T-helper 2 cell treated with Interferon-gamma antibody and Interleukin-4, amounts not matched to agents 5 μg/mL and 100 μg/mL, for 36 hours (primary cell): Measurements from ENCODE around the gene THEM5.
"Not testable (repeated sequence)": the region's sequence is repeated elsewhere in the genome, so short reads cannot be mapped to it uniquely, and the experiment has no call there.

Experiments used
- DNase-seq: peaks from one replicate; pipeline ENCODE4 v3.0.0; 2021; ENCODE audit warnings: low spot score
- H3K27ac Mint-ChIP-seq: one replicate; pipeline ENCODE4 v1.8.0; 2021; ENCODE audit warnings: mild to moderate bottlenecking, mixed read lengths
- H3K27me3 Mint-ChIP-seq: one replicate; pipeline ENCODE4 v1.8.0; 2021; ENCODE audit warnings: low read depth, mixed read lengths
- H3K36me3 Mint-ChIP-seq: one replicate; pipeline ENCODE4 v1.8.0; 2021; ENCODE audit warnings: low read depth, mixed read lengths
- H3K4me1 Mint-ChIP-seq: one replicate; pipeline ENCODE4 v1.8.0; 2021; ENCODE audit warnings: low read depth, mixed read lengths
- H3K4me3 Mint-ChIP-seq: one replicate; pipeline ENCODE4 v1.8.0; 2022; ENCODE audit warnings: mild to moderate bottlenecking, moderate library complexity, mixed read lengths
- H3K9me3 Mint-ChIP-seq: one replicate; pipeline ENCODE4 v1.8.0; 2021; ENCODE audit warnings: mixed read lengths

Gene THEM5, protein sequence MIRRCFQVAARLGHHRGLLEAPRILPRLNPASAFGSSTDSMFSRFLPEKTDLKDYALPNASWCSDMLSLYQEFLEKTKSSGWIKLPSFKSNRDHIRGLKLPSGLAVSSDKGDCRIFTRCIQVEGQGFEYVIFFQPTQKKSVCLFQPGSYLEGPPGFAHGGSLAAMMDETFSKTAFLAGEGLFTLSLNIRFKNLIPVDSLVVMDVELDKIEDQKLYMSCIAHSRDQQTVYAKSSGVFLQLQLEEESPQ

DNA sequence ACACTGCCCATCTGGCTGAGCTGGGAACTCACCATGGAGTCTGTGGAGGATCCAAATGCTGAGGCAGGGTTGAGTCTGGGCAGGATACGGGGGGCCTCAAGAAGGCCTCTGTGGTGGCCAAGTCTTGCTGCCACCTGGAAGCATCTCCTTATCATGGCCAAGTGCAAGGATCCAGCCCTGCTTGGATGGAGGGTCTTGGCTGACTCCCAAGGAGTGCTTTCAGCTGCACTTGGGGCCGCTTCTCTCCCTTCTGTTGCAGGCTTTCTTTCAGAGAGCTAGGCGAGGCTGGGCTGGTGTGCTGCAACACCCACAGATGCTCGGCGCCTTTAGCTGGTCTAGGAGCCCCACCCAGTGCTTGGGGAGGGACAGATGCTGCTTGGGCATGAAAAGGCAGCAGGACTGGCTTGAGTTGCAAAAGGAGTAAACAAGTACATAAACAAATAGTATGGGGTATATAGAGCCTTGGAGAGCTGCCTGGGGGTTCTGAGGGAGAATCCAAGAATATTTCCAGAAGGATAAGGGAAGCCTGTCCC is at the start of gene THEM5:
Gene THEM5, minus strand, starts transcription at position 302 of the 533 bp plus-strand sequence. Its CDS starts 147 bp downstream, at position 155.
- no peaks in the 10 kb centered on the region for H3K9me3 Mint-ChIP-seq
- H3K27ac Mint-ChIP-seq = no peak within 1 kb of the TSS
- no peaks in the 10 kb centered on the region for H3K27me3 Mint-ChIP-seq
- no peak within 1 kb of the TSS for H3K4me3 Mint-ChIP-seq
- no peaks in the 10 kb centered on the region for H3K36me3 Mint-ChIP-seq
- no peak for DNase-seq
- H3K4me1 Mint-ChIP-seq = peaks cover 9% of the 10 kb centered on the region

DNA sequence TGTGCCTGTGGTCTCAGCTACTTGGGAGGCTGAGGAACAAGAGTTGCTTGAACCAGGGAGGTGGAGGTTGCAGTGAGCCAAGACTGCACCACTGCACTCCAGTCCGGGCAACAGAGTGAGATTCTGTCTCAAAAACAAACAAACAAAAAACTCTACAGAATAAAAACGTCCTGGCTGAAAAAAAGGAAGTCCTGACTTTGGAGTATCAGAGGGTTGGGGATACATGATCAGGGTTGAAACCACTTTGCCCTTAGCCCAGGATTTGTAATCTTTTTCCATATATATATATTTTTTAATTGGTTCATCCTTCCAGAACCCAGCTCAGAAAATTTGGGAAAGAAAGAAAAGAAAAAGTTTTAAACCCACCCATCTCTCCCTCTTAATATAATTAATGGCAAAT is 49.3 kb upstream of the THEM5 start:
- Mint-ChIP-seq H3K9me3 (peaks cover 68% of the 10 kb centered on the region), H3K27me3 (no peaks in the 10 kb centered on the region), H3K4me1 (peaks cover 54% of the 10 kb centered on the region), H3K27ac (no peak overlapping the region), H3K36me3 (peaks cover 83% of the 10 kb centered on the region), H3K4me3 (no peak overlapping the region)
- no peak for DNase-seq

DNA sequence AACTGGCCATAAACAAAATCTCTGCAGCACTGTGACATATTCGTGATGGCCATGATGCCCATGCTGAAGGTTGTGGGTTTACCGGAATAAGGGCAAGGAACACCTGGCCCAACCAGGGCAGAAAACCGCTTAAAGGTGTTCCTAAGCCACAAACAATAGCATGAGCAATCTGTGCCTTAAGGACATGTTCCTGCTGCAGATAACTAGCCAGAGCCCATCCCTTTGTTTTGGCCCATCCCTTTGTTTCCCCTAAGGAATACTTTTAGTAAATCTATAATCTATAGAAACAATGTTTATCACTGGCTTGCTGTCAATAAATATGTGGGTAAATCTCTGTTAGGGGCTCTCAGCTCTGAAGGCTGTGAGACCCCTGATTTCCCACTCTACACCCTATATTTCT is 47.3 kb upstream of the THEM5 start:
- H3K9me3 Mint-ChIP-seq = peaks cover 56% of the 10 kb centered on the region
- H3K4me3 Mint-ChIP-seq, DNase-seq, H3K27ac Mint-ChIP-seq, H3K27me3 Mint-ChIP-seq: not testable (repeated sequence)
- H3K36me3 Mint-ChIP-seq = peaks cover 74% of the 10 kb centered on the region
- H3K4me1 Mint-ChIP-seq = peaks cover 64% of the 10 kb centered on the region

DNA sequence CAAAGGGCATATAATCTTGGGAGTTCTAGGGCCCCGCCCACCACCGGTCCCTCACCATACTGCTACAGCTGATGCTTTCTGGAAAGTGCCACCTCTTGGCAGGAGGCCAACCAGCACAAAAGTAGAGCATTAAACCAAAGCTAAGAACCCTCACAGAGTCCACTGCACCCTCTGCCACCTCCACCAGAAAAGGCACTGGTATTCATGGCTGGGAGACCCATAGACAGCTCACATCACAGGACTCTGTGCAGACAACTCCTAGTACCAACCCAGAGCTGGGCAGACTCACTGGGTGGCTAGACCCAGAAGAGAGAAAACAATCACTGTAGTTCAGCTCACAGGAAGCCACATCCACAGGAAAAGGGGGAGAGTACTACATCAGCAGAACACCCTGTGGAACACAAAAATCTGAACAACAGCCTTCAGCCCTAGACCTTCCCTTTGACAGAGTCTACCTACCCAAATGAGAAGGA is 45.0 kb upstream of the THEM5 start:
- H3K4me1 Mint-ChIP-seq = peaks cover 46% of the 10 kb centered on the region
- H3K4me3 Mint-ChIP-seq = peak overlapping the region; percentile 85

DNA sequence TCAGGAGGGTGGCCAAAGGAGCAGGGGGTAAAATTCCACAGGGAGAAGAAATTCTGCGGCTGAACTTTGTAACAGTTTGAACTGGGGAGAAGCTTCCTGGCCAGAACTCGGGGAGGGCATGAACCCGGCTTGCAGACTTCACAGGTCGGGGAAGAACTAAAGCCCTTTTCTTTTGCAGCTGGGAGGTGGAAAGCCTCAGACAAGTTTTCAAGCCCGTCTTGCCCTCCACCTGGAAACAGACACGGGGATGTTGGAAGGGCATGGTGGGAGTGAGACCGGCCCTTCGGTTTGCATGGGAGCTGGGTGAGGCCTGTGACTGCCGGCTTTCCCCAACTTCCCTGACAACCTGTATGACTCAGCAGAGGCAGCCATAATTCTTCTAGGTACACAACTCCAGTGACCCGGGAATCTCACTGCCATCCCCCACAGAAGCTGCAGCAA is 44.5 kb upstream of the THEM5 start:
- H3K9me3 Mint-ChIP-seq = peaks cover 34% of the 10 kb centered on the region
- peak overlapping the region; percentile 93 for H3K27ac Mint-ChIP-seq
- H3K27me3 Mint-ChIP-seq = no peaks in the 10 kb centered on the region
- peaks cover 67% of the 10 kb centered on the region for H3K36me3 Mint-ChIP-seq
- H3K4me1 Mint-ChIP-seq = peaks cover 46% of the 10 kb centered on the region
- H3K4me3 Mint-ChIP-seq = peak overlapping the region; percentile 85
- DNase-seq = no peak

More for the DNA sequence above, 45.0 kb upstream of the THEM5 start:
- H3K27ac Mint-ChIP-seq = peak overlapping the region; percentile 93
- DNase-seq = peak; percentile 39
- no peaks in the 10 kb centered on the region for H3K27me3 Mint-ChIP-seq
- peaks cover 38% of the 10 kb centered on the region for H3K9me3 Mint-ChIP-seq
- peaks cover 66% of the 10 kb centered on the region for H3K36me3 Mint-ChIP-seq

DNA sequence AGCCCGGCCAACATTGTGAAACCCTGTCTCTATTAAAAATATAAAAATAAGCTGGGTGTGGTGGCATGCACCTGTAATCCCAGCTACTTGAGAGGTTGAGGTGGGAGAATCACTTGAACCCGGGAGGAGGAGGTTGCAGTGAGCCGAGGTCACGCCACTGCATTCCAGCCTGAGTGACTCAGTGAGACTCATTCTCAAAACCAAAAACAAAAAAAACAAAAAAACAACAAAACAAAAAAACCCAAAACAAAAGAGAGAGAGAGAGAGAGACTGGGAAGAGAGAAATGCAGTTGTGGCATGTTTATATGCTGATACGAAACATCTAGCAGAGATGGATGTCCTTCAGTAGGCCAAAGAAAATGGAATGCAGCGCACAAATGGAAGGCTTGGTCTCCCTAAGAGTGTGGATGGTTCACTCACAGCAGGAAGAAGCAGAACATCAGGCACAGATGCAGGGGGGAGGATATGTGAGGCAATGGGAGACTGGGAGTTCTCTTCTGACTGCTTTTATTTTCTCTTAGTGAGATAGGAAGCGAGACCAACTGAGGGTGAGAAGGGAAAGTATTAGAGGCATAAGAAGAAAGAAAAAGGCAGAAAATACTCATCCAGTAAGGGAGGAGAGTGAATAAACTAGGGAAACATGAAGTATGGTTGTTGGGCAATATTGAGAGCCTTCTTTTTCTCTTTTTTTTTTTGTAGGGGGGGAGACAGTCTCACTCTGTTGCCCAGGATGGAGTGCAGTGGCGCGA is 39.8 kb upstream of the THEM5 start:
- H3K4me3 Mint-ChIP-seq = no peak overlapping the region
- no peak overlapping the region for H3K27ac Mint-ChIP-seq
- no peaks in the 10 kb centered on the region for H3K27me3 Mint-ChIP-seq
- peaks cover 39% of the 10 kb centered on the region for H3K4me1 Mint-ChIP-seq
- no peak for DNase-seq
- no peaks in the 10 kb centered on the region for H3K9me3 Mint-ChIP-seq
- H3K36me3 Mint-ChIP-seq = peaks cover 56% of the 10 kb centered on the region

DNA sequence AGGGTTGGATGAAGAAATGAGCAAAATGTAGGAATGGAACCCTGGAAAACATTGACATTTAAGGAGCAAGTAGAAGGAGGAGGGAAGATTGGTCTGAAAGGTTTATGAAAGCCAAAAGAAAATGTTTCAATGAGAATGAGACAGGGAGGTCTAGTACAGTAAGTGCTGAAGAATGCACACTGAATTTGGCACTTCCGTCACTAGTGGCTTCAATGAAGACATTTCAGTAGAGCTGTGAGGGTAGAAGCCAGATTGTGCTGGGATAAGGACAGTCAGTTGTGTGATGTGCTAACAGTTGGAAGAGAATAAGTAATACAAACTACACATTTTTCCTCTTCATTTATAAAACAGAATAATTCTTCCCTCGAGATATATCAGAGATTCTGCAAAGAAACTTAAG is 38.7 kb upstream of the THEM5 start:
- DNase-seq = no peak
- Mint-ChIP-seq H3K4me3 (no peak overlapping the region), H3K27me3 (no peaks in the 10 kb centered on the region), H3K9me3 (no peaks in the 10 kb centered on the region), H3K4me1 (peaks cover 28% of the 10 kb centered on the region), H3K27ac (peak overlapping the region; percentile 78), H3K36me3 (peaks cover 59% of the 10 kb centered on the region)

DNA sequence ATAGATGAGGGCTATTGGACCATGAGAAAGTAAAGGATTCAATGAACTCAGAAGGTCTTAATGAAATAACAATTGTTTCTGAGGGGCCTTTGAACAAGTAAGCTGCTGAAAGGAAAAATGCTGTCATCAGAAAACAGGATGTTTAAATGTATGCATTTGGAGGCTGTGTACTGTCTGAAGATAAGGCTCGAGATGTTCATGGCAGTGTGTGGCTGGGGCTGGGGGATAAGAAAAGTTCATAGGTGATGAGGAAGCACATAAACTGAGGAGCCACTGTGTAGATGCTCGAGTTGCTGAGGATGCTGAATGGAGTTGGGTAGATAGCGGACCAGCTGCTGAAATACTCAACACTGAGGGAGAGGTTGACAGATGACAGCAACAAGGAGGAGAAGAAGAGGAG is 38.0 kb upstream of the THEM5 start:
- peaks cover 62% of the 10 kb centered on the region for H3K36me3 Mint-ChIP-seq
- H3K27ac Mint-ChIP-seq = peak overlapping the region; percentile 78
- no peak overlapping the region for H3K4me3 Mint-ChIP-seq
- H3K4me1 Mint-ChIP-seq = peaks cover 22% of the 10 kb centered on the region
- no peaks in the 10 kb centered on the region for H3K27me3 Mint-ChIP-seq
- DNase-seq = no peak
- H3K9me3 Mint-ChIP-seq = no peaks in the 10 kb centered on the region

DNA sequence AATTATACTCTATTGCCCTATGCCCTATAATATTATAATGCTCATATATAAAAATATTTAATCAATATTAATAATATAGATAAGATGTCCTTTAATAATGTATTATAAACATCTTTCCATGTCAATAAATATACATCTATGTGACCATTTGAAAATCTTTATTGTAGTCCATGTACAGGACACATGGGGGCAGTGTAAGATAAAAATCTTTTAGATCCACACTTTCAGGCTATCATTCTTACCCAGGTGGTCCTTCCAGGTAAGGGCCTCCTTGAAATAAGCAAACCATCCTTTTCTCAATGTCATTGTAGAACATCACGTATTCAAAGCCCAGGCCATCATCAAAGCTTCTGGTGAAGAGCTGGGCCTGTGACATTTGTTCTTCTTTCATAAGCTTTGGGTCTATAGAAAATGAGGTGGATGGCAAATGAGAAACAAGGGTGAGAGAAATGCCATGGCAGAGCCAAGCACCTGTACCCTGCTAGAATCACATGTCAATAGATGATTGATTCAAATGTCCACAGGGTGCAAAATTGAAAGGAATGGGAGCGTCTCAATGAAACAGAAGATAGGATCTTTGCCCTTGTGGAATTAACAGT is 35.6 kb upstream of the THEM5 start:
- H3K9me3 Mint-ChIP-seq = no peaks in the 10 kb centered on the region
- H3K4me3 Mint-ChIP-seq = no peak overlapping the region
- H3K36me3 Mint-ChIP-seq = peaks cover 61% of the 10 kb centered on the region
- H3K4me1 Mint-ChIP-seq = peaks cover 18% of the 10 kb centered on the region
- H3K27ac Mint-ChIP-seq = no peak overlapping the region
- no peaks in the 10 kb centered on the region for H3K27me3 Mint-ChIP-seq
- DNase-seq = no peak

DNA sequence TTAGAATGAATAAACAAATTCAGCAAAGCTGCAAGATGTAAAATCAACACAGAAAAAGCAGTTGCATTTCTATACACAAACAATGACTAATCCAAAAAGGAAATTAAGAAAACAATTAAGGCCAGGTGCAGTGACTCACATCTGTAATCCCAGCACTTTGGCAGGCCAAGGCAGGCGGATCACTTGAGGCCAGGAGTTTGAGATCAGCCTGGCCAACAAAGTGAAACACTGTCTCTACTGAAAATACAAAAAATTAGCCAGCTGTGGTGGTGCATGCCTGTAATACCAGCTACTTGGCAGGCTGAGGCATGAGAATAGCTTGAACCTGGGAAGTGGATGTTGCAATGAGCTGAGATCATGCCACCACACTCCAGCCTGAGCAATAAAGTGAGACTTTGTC is 33.5 kb upstream of the THEM5 start:
- H3K9me3 Mint-ChIP-seq = no peaks in the 10 kb centered on the region
- no peak for DNase-seq
- H3K4me1 Mint-ChIP-seq = peaks cover 13% of the 10 kb centered on the region
- H3K4me3 Mint-ChIP-seq = no peak overlapping the region
- peaks cover 51% of the 10 kb centered on the region for H3K36me3 Mint-ChIP-seq
- no peak overlapping the region for H3K27ac Mint-ChIP-seq
- H3K27me3 Mint-ChIP-seq = no peaks in the 10 kb centered on the region

DNA sequence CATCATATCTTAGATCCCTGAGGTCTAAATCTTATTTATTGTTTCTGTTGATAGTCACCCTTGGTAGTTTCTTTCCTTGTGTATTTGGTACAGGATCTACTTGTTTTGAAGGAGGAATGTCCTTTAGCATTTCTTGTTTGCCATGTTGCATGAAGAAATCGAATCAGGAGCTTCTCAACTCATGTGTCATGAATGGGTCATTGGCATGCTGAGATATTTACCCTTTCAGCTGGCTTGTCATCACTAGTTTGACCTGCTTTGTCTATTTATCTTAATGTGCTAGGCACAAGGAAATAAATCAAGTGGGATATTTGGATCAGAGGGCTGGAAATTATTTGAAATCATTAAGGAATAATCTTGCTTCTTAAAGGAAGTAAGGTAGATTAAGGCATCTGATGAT is 32.0 kb upstream of the THEM5 start:
- Mint-ChIP-seq H3K36me3 (peaks cover 39% of the 10 kb centered on the region), H3K4me1 (no peaks in the 10 kb centered on the region), H3K9me3 (no peaks in the 10 kb centered on the region), H3K4me3 (no peak overlapping the region), H3K27ac (no peak overlapping the region), H3K27me3 (no peaks in the 10 kb centered on the region)
- no peak for DNase-seq

DNA sequence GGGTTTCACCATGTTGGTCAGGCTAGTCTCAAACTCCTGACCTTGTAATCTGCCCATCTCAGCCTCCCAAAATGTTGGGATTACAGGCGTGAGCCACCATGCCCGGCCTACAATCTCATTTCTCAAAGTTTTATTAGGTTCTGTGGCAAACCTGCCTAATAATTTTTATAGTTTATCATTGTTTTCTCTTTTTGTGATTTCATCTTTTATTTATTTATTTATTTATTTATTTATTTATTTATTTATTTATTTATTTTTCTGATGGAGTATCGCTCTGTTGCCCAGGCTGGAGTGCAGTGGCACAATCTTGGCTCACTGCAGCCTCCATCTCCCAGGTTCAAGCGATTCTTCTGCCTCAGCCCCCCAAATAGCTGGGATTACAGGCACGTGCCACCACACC is 31.4 kb upstream of the THEM5 start:
- not testable (repeated sequence) for H3K27me3 Mint-ChIP-seq, DNase-seq
- H3K36me3 Mint-ChIP-seq = peaks cover 37% of the 10 kb centered on the region

DNA sequence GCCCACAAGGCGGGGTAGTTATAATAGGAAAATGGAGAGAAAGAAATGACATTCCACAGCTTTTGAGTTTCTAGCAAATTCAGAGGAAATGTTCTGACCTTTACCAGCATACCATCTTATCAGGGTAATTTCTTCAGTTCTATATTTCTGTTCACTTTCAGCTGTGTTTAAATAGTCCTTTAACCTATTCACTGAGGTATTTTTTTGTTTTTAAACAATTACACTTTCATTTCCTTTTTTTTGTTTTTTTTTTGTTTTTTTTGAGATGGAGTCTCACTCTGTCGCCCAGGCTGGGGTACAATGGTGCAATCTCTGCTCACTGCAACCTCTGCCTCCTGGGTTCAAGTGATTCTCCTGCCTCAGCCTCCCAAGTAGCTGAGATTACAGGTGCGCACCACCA is 30.9 kb upstream of the THEM5 start:
- DNase-seq, H3K9me3 Mint-ChIP-seq, H3K27ac Mint-ChIP-seq, H3K4me1 Mint-ChIP-seq, H3K4me3 Mint-ChIP-seq, H3K27me3 Mint-ChIP-seq: not testable (repeated sequence)
- H3K36me3 Mint-ChIP-seq = peaks cover 37% of the 10 kb centered on the region

More for the DNA sequence above, 31.4 kb upstream of the THEM5 start:
- not testable (repeated sequence) for H3K4me1 Mint-ChIP-seq, H3K9me3 Mint-ChIP-seq, H3K4me3 Mint-ChIP-seq, H3K27ac Mint-ChIP-seq

DNA sequence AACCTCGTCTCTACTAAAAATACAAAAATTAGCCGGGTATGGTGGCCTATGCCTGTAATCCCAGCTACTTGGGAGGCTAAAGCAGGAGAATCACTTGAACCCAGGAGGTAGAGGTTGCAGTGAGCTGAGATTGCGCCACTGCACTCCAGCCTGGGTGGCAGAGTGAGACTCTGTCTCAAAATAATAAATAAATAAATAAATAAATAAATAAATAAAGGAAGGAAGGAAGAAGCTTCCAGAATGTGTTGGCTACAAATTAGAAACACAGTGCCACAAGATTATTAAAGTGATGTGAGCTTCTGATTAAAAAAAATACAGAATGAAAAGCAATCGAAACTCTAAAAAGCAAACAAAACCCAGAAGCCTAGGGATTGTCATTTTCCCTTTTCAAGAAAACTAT is 30.4 kb upstream of the THEM5 start:
- H3K4me3 Mint-ChIP-seq, DNase-seq, H3K4me1 Mint-ChIP-seq, H3K9me3 Mint-ChIP-seq, H3K27me3 Mint-ChIP-seq, H3K27ac Mint-ChIP-seq: not testable (repeated sequence)
- peaks cover 32% of the 10 kb centered on the region for H3K36me3 Mint-ChIP-seq
